CD4-positive, alpha-beta T cell treated with Interleukin-1 beta for 1 hour (primary cell): ENCODE results near the gene PAK1.
"Not testable (repeated sequence)": the region's sequence is repeated elsewhere in the genome, so short reads cannot be mapped to it uniquely, and the experiment has no call there.

ENCODE experiments used
- DNase-seq, 2 donors: peaks; one replicate each; pipeline ENCODE4 v3.0.0-alpha.2; 2020 to 2022

The PAK1 gene

DNA sequence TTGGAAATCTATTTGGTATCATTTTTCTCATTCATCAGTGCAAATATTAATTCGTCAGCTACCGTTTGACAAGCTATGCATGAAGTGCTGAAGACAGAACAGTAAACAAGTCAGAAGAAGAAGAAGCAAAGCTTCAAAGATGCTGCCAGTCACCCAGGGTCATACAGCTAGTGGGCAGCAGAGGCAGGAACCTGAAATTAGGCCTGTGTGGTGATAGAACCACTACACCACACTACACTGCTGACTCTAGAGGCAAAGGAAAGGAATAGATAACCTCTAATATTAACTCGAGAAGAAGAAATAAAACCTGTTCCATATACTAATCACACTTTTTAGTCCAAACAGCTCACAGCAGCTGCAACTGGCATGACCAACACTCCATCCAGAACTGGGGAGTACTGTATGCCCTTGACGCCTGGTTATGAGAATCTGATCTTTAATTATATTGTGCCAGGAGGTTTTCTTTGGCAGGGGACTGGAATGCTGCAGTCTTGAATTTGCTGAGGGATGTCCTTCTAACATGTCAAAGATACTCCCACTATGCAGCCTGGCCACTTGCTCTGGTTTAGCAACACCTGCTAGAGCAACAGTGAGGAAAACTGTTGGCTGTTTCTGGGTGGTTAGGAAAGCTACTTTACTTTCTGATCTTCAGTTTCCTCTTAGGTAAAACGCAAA is 73.0 kb downstream of the PAK1 start:
- no peak for DNase-seq

- DNase-seq: no peak
These were observed 73.6 kb downstream of the PAK1 start for GRCh38 chr11:77400271-77400670.

DNA sequence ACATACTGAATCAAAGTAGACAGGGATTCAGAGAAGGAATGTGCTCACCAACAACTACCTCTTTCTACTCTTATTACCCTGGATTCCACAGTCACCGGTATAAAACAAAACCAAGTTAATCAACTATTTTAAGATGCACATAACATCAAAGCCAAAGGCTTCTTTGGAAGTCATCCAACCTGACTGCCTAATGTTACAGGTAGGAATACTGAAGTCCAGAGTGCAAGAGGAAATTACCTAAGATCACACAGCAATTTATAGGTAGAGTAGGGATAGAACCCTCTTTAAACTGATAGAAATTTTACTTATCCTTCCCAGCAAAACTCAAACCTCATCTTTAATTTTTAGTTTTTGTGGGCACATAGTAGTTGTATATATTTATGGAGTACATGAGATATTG is 76.3 kb downstream of the PAK1 start:
- no peak for DNase-seq

- no peak for DNase-seq
These were observed 77.0 kb downstream of the PAK1 start for GRCh38 chr11:77396911-77397310.

- no peak for DNase-seq
These were observed 77.6 kb downstream of the PAK1 start for GRCh38 chr11:77396305-77396704.

GRCh38 chr11:77395460-77396173 is 78.3 kb downstream of the PAK1 start:
- no peak for DNase-seq

- no peak for DNase-seq
These were observed 81.1 kb downstream of the PAK1 start for GRCh38 chr11:77392842-77393241.

DNA sequence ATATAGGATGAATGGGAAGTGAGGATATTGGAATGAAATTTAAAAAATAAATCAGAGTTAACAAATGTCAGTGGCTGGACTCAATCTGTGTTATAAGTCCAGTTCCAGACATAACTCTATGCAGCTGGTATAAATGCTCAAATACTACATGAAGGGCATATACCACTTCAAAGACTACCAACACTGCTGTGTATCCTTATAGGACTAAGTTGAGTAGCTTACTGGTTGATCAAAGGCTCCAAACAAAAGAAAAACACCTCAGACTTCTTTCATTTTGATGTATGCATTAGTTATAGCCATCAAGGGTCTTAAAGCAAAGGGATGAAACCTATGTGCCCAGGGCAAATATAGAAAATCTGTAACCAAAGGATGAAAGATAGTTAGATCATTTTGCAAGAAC is 86.2 kb downstream of the PAK1 start:
- DNase-seq: no peak

DNA sequence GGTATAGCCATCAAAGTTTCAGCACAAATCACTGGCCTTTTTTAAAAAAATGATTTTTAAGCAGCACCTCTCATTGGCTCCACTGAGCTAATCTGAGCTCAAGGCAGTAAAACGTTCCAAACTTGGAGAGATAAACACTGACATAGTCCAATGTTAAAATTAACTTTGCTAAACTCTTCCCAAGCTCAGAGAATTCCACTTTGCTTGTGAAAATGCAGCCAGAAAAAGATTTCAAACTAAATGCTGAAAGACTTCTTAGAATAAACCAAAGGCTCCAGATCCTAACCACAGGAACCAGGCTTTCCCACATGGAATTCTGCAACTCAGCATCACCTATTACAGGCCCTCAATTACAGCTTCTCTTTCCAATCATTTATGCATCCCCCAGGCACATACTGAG is 87.7 kb downstream of the PAK1 start:
- no peak for DNase-seq

DNA sequence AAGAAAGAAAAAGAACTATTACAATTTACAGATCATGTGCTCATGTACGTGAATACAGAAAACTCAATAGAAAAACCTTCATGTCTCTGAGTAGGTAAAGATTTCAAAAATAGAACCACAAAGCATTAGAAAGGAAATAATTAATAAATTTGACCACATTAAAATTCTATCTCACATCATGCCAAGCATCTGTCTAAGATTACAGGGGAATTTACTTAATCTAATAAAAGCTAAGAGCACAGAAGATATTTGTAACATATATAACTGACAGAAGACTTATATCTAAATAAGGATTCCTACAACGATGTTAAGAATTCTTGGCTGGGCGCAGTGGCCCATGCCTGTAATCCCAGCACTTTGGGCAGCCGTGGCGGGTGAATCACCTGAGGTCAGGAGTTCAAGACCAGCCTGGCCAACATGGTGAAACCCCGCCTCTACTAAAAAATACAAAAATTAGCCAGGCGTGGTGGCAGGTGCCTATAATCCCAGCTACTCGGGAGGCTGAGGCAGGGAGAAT is 88.6 kb downstream of the PAK1 start:
- DNase-seq: not testable (repeated sequence)

DNA sequence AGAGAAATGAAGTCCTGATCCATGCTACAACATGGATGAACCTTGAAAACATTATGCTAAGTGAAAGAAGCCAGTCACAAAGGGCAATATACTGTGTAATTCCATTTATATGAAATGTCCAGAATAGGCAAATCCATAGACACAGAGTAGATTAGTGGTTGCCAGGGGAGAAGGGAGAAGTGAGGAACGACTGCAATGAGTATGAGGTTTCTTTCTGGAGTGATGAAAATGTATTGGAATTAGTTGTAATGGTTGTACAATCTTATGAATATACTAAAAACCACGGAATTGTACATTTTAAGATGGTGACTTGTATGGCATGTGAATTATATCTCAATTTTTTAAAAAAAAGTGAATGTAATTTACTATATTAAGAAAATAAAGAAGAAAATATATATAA is 89.3 kb downstream of the PAK1 start:
- no peak for DNase-seq

DNA sequence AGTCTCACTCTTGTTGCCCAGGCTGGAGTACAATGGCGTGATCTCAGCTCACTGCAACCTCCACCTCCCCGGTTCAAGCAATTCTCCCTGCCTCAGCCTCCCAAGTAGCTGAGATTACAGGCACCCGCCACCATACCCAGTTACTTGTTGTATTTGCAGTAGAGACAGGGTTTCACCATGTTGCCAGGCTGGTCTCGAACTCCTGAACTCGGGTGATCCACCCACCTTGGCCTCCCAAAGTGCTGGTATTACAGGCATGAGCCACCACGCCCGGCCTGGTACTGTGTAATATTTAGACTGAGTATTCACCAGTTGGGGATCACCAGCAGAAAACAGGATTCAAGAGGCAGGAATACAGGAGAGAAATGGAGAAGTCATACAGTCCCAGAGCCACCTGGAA is 90.5 kb downstream of the PAK1 start:
- DNase-seq: not testable (repeated sequence)

GRCh38 chr11:77381729-77382665 is 91.9 kb downstream of the PAK1 start:
- DNase-seq: no peak

DNA sequence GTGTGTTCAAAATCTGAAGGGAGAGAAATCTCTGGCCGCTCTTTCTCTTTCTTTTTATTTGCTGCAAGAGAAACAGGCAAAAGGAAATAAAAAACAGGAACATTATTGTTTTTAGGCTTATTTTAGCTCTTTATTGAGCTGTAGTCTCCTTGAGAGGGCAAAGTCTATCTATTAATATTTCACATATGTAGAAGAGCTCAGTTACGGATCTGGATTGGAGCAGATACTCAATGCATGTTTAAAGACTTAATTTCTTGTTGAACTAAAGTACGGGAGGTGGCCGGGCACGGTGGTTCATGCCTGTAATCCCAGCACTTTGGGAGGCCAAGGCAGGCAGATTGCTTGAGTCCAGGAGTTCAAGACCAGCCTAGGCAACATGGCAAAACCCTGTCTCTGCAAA is 94.0 kb downstream of the PAK1 start:
- no peak for DNase-seq

GRCh38 chr11:77379253-77379652 is 94.6 kb downstream of the PAK1 start:
- DNase-seq: no peak

GRCh38 chr11:77377734-77378133 is 96.2 kb downstream of the PAK1 start:
- no peak for DNase-seq

GRCh38 chr11:77375107-77375506 is 98.8 kb downstream of the PAK1 start:
- DNase-seq: no peak

DNA sequence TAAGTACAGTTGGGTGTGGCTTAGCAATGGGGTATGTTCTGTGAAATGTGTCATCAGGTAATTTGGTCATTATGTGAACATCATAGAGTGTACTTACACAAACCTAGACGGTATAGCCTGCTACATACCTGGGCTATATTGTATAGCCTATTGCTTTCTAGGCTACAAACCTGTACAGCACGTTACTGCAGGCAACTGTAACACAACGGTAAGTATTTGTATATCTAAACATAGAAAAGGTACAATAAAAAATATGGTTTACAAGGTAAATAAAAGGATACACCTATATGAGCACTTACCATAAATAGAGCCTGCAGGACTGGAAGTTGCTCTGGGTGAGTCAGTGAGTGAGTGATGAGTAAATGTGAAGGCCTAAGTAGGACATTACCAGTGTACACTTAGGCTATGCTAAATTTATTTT is 99.3 kb downstream of the PAK1 start:
- no peak for DNase-seq

DNA sequence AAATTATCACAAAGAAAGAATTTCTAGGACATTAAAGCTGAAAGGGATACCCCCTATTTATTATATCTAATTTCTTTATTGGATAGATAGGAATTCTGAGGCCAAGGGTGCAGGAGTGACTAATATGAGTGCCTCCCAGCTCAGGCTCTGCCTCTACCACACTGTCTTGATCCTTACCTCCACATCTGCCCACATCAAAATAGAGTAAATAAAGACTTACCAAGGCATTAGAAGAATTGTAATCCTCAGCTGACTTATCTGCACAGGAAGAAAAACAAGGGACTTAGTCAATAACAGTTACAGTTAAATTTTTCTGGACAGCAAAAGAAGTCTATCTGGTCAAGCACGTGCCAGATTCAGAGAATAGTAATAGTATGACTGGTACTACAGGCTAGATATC is 99.8 kb downstream of the PAK1 start:
- DNase-seq: no peak

- no peak for DNase-seq
These were observed 101.2 kb downstream of the PAK1 start for GRCh38 chr11:77372726-77373125.

GRCh38 chr11:77371646-77372045 is 102.2 kb downstream of the PAK1 start:
- DNase-seq: no peak

DNA sequence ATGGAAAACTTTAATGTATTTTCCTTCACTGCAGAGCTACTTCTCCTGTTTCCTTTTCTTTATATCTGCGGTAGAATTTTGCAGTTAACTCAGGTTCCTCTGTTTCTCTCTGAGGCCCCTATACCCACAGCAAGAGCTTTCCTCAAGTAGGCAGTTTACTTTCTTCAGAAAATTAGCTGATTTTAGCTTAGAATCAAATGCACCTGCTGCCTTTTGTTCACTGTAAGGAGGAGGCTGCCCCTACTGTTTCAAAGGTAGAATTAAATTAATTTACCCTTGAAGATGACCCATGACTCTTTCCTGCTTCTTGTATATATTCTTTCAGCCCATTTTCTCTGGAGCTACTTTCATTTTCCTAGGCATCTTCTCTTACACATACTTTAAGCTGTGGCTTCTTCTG is 103.7 kb downstream of the PAK1 start:
- no peak for DNase-seq

DNA sequence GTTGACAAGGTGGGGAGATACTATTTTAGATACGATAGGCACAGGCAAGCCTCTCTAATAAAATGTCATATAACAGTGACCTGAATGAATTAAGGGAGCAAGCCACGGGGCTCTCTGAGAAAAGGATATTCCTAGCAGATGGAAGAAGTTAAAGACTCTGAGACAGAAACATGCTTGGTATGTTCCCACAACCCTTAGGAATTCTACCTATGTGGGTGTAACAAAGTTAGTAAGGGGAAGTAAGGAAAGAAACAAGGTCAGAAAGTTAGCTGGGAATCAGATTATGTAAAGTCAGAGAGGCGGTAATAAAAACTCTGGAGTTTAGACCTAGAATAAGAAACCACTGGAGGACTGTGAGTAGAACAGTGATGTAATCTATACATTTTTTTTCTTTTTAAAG is 112.7 kb downstream of the PAK1 start:
- no peak for DNase-seq
